Prostate gland (tissue), 2 donors: ENCODE data around the gene CD207. TPM values are rescaled to one million over a fixed set of nuclear protein-coding genes. Genes with fewer than 3 reads are reported as not detected.

ENCODE experiments used
- DNase-seq: peaks from one replicate; pipeline ENCODE4 v3.0.0-alpha.2; 2019; ENCODE audit warnings: low spot score
- H3K27ac ChIP-seq, 2 donors: fragments of 200-600 bp; sonication (generic); 2 replicates each; pipeline ENCODE4 v1.5.1; 2017 to 2019
- H3K27me3 ChIP-seq: fragments of 200-600 bp; sonication (generic); replicated peaks from 2 replicates; pipeline ENCODE4 v1.5.1; 2019; ENCODE audit not compliant: insufficient read depth
- H3K36me3 ChIP-seq, 2 donors: fragments of 200-600 bp; sonication (generic); 1 replicate in 1 of 2; 2 replicates in 1 of 2; pipeline versions ENCODE4 v1.5.1 to v1.8.1; 2017 to 2019
- H3K4me1 ChIP-seq: fragments of 200-600 bp; sonication (generic); replicated peaks from 2 replicates; pipeline ENCODE4 v1.5.1; 2019
- H3K4me3 ChIP-seq, 2 donors: fragments of 200-600 bp; sonication (generic); 2 replicates each; pipeline ENCODE4 v1.5.1; 2017 to 2019
- H3K9me3 ChIP-seq: fragments of 200-600 bp; sonication (generic); 2 replicates; pipeline ENCODE4 v1.5.1; 2017
- POLR2A ChIP-seq: fragments of 450-650 bp; IDR thresholded peaks from one replicate; pipeline ENCODE4 v1.6.1; 2016; ENCODE audit warnings: antibody characterized with exemption, mild to moderate bottlenecking
- POLR2AphosphoS5 ChIP-seq: sonication (generic); formaldehyde crosslinking; IDR thresholded peaks from one replicate; pipeline ENCODE4 v1.6.1; 2017; ENCODE audit warnings: antibody characterized with exemption
- WGBS: methylation state at CpG from one replicate; pipeline ENCODE4 v1.1.5; 2018; 5-methylcytosine and 5-hydroxymethylcytosine counted together
- intact Hi-C: fragments of 100-400 bp; cut with DNase I; formaldehyde crosslinking; loops from one replicate; pipeline ENCODE4 v1.14.2; 2022
- total RNA-seq, 2 donors: library from RNA; depleted of rRNA; stranded (reverse); fragments of >200 nt; gene quantifications; one replicate each; pipeline ENCODE4 v1.1.0, GENCODE V29; 2016
- TF ChIP-seq, protein P1 (sequence below), 4 experiments: fragments of 200-600 bp in 2 of 4; fragments of 450-650 bp in 2 of 4; sonication (generic) in 2 of 4; IDR thresholded peaks; 1 replicate in 3 of 4; 2 replicates in 1 of 4; pipeline ENCODE4 v1.5.1; 2016 to 2019; ENCODE audit warnings: antibody characterized with exemption in 4 of 4, mild to moderate bottlenecking in 2 of 4, moderate library complexity in 2 of 4

CD207 gene
- total RNA-seq, 2 donors from 2014 or later, result 0.23 to 0.28 TPM

DNA sequence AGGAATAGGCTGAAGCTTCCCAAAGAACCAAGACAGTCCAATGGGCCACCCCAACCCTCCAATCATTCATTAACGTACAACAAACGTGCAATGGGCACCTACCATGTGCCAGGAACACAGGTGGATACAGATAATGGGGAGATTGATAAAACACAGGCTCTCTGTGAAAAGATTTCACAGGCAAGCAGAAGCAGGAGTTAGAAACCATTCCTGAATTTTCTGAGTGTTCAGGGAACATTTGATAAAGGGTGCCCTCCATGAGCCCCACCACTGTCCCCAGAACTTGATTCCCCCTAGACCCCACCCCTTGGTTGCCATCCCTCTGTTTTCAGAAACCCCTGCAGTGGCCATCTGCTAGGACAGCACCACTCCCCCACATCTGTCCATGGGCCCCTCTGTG, 1.5 kb downstream of the CD207 start:
- no peak overlapping the region for H3K4me3 ChIP-seq
- TF ChIP-seq POLR2AphosphoS5, result no peak
- TF ChIP-seq POLR2A, result no peak
- TF ChIP-seq, protein P1, sequence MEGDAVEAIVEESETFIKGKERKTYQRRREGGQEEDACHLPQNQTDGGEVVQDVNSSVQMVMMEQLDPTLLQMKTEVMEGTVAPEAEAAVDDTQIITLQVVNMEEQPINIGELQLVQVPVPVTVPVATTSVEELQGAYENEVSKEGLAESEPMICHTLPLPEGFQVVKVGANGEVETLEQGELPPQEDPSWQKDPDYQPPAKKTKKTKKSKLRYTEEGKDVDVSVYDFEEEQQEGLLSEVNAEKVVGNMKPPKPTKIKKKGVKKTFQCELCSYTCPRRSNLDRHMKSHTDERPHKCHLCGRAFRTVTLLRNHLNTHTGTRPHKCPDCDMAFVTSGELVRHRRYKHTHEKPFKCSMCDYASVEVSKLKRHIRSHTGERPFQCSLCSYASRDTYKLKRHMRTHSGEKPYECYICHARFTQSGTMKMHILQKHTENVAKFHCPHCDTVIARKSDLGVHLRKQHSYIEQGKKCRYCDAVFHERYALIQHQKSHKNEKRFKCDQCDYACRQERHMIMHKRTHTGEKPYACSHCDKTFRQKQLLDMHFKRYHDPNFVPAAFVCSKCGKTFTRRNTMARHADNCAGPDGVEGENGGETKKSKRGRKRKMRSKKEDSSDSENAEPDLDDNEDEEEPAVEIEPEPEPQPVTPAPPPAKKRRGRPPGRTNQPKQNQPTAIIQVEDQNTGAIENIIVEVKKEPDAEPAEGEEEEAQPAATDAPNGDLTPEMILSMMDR (IDR thresholded peaks at IDR 0.05), result no peak
- H3K27ac ChIP-seq, result no peak overlapping the region
- H3K9me3 ChIP-seq, result no peaks in the 10 kb centered on the region
- H3K27me3 ChIP-seq, result no peaks in the 10 kb centered on the region
- no peaks in the 10 kb centered on the region for H3K4me1 ChIP-seq
- intact Hi-C loops, result no loop called here
- no peaks in the 10 kb centered on the region for H3K36me3 ChIP-seq
- 87% methylated on average over 2 of the region's 2 CpGs for WGBS
- no peak for DNase-seq

DNA sequence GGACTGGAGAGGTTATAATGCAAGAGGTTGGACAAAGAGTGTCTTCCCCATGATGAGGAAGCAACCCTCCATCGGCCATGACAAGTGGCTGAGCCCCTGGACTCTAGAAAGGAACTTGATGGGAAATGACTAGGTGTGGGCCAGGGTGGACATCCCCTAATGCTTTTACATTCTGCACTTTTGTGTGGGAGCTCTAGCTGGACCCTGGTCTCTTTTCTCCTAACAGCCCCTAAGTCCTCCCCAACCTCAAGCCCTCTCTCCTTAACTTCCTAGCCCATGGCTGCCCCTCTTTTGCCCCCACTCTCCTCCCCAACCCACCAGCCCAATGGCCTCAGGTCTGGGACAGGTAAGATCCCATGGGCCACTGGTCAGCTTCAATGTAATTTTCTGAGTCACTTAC, 2.4 kb downstream of the CD207 start:
- Histone ChIP-seq H3K4me3 (no peak overlapping the region), H3K27me3 (no peaks in the 10 kb centered on the region), H3K4me1 (no peaks in the 10 kb centered on the region), H3K9me3 (no peaks in the 10 kb centered on the region), H3K36me3 (no peaks in the 10 kb centered on the region), H3K27ac (no peak overlapping the region)
- 75% methylated on average over 1 of the region's 1 CpG for WGBS
- TF ChIP-seq POLR2A (no peak), POLR2AphosphoS5 (no peak)
- TF ChIP-seq, protein P1 (IDR thresholded peaks at IDR 0.05), result no peak
- DNase-seq, result no peak
- intact Hi-C loops, result no loop called here

DNA sequence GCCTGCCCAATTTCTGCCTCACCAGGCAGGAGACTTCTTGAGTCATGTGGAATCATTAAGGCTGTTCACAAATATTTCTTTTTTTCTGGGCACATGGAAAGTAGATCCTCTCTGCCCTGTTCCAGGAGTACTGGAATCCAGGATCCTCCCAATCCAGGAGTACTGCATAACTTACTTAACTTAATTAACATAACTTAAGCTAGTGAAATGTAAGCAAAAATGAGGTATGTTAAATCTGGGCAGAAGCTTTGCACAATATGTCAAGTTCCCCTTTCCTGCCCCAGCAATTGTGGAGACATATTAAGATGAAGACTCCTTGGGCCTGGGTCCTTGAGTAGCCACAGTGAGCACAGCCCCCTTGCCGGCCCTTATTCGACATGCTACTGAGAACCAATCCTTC, 3.2 kb downstream of the CD207 start:
- Histone ChIP-seq H3K27ac (no peak overlapping the region), H3K36me3 (no peaks in the 10 kb centered on the region), H3K4me1 (no peaks in the 10 kb centered on the region), H3K4me3 (no peak overlapping the region), H3K27me3 (no peaks in the 10 kb centered on the region), H3K9me3 (no peaks in the 10 kb centered on the region)
- no peak for DNase-seq
- 98% methylated on average over 2 of the region's 2 CpGs for WGBS
- intact Hi-C loops, result no loop called here
- TF ChIP-seq POLR2A (no peak), POLR2AphosphoS5 (no peak)
- TF ChIP-seq, protein P1 (IDR thresholded peaks at IDR 0.05), result no peak

DNA sequence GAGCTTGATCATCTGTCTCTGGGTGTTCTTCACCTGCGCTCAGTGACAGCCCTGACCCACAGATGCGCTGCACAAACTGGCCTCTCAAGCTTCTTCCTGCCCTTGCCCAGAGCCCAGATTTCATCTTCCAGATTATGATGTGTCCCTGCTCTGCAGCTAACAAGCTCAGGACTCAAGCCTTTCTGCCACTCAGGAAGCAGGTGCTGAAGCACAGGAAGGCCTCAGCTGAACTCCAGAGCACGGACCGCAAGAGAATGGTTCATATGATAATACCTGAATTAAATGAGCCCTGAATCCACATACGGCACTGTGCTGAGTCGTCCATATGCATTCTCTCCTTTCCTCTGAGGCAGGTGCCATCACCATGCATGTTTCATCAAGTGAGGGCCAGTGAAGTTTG, 3.8 kb downstream of the CD207 start:
- 89% methylated on average over 6 of the region's 6 CpGs for WGBS
- intact Hi-C loops, result no loop called here

DNA sequence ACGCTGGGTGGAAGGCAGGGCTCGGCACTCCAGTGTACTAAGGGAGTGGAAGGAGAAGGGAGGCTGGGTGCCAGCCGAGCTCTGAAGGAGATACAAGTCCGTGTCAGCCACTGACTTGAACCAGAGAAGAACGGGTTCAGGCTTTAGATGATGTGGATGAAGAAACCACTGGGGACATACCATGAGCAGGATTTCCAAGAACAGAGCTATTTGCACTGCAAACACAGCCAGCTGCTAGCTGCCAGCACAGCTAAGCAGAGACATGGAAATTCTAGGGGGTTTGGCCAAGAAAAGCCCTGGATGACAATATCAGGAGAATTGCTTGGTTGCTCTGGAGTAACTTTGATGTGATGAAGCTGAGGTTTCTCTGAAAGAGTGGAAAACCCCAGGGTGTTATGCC, 5.2 kb downstream of the CD207 start:
- no peaks in the 10 kb centered on the region for H3K4me1 ChIP-seq
- no peaks in the 10 kb centered on the region for H3K9me3 ChIP-seq
- intact Hi-C loops, result no loop called here
- DNase-seq, result no peak
- TF ChIP-seq, protein P1 (IDR thresholded peaks at IDR 0.05), result no peak
- TF ChIP-seq POLR2A (no peak), POLR2AphosphoS5 (no peak)
- no peaks in the 10 kb centered on the region for H3K27me3 ChIP-seq
- no peak overlapping the region for H3K27ac ChIP-seq
- 61% methylated on average over 5 of the region's 5 CpGs for WGBS
- no peak overlapping the region for H3K4me3 ChIP-seq
- H3K36me3 ChIP-seq, result no peaks in the 10 kb centered on the region

More for the DNA sequence above, 3.8 kb downstream of the CD207 start:
- Histone ChIP-seq H3K27ac (no peak overlapping the region), H3K36me3 (no peaks in the 10 kb centered on the region), H3K27me3 (no peaks in the 10 kb centered on the region), H3K9me3 (no peaks in the 10 kb centered on the region), H3K4me1 (no peaks in the 10 kb centered on the region), H3K4me3 (no peak overlapping the region)
- DNase-seq, result no peak
- TF ChIP-seq, protein P1 (IDR thresholded peaks at IDR 0.05), result no peak
- TF ChIP-seq POLR2A, result no peak
- no peak for TF ChIP-seq POLR2AphosphoS5
